SU-DHL-6 (cell line): ENCODE results near the gene SLCO3A1.

Source experiments
- H2AFZ ChIP-seq: fragments of 200-600 bp; sonication (generic); 2 replicates; pipeline ENCODE4 v1.6.1; 2014; ENCODE audit warnings: low read depth, mild to moderate bottlenecking, moderate library complexity, mixed read lengths, antibody characterized with exemption, low read length; ENCODE audit not compliant: severe bottlenecking
- H3F3A ChIP-seq: fragments of 200-600 bp; shearing (Covaris generic); 2 replicates; pipeline ENCODE4 v1.6.0; 2016; ENCODE audit warnings: antibody characterized with exemption, mild to moderate bottlenecking; ENCODE audit not compliant: insufficient read depth
- H3K27ac ChIP-seq: fragments of 200-600 bp; sonication (generic); 2 replicates; pipeline ENCODE4 v1.5.1; 2016; ENCODE audit warnings: low read depth, mild to moderate bottlenecking, low read length, moderate library complexity, mixed read lengths
- H3K27me3 ChIP-seq: fragments of 200-600 bp; sonication (generic), shearing (Covaris generic); 2 replicates; pipeline ENCODE4 v1.6.0; 2014; ENCODE audit warnings: mild to moderate bottlenecking, low read length
- H3K36me3 ChIP-seq: fragments of 200-600 bp; sonication (generic); 2 replicates; pipeline ENCODE4 v1.6.1; 2014; ENCODE audit warnings: mild to moderate bottlenecking, low read length, mixed read lengths
- H3K4me2 ChIP-seq: fragments of 300-600, 200-600 bp; shearing (Covaris generic), sonication (generic); 2 replicates; pipeline ENCODE4 v1.6.0; 2014; ENCODE audit warnings: low read length, low read depth, mild to moderate bottlenecking; ENCODE audit not compliant: poor library complexity, severe bottlenecking
- H3K4me3 ChIP-seq: fragments of 200-600 bp; sonication (generic); 2 replicates; pipeline ENCODE4 v1.5.1; 2014; ENCODE audit warnings: antibody characterized with exemption, low read length, mild to moderate bottlenecking, mixed read lengths; ENCODE audit not compliant: insufficient read depth, poor library complexity, severe bottlenecking
- H3K79me2 ChIP-seq: fragments of 200-600 bp; sonication (generic); 2 replicates; pipeline ENCODE4 v1.6.1; 2014; ENCODE audit warnings: mild to moderate bottlenecking, low read length, moderate library complexity; ENCODE audit not compliant: insufficient read depth
- H3K9ac ChIP-seq: fragments of 200-600 bp; sonication (generic); 2 replicates; pipeline ENCODE4 v1.7.0; 2014; ENCODE audit warnings: mild to moderate bottlenecking, low read length
- H3K9me2 ChIP-seq: fragments of 200-600 bp; sonication (generic); replicated peaks from 2 replicates; pipeline ENCODE4 v1.6.1; 2014; ENCODE audit warnings: low read length; ENCODE audit not compliant: insufficient read depth
- H3K9me3 ChIP-seq: fragments of 200-600 bp; sonication (generic); 2 replicates; pipeline ENCODE4 v1.6.1; 2014; ENCODE audit warnings: low read length, mixed read lengths; ENCODE audit not compliant: insufficient read depth
- H4K20me1 ChIP-seq: fragments of 200-600 bp; sonication (generic); 2 replicates; pipeline ENCODE4 v1.6.1; 2014; ENCODE audit warnings: low read depth, mild to moderate bottlenecking, antibody characterized with exemption, low read length, moderate library complexity, mixed read lengths
- CTCF ChIP-seq: fragments of 200-600 bp; sonication (generic); IDR thresholded peaks from one replicate; pipeline ENCODE4 v1.5.1; 2017; ENCODE audit warnings: antibody characterized with exemption, mild to moderate bottlenecking, low read length, moderate library complexity; ENCODE audit not compliant: insufficient read depth, poor library complexity, severe bottlenecking
- EZH2phosphoT487 ChIP-seq: fragments of 200-600 bp; sonication (generic), shearing (Covaris generic); conservative IDR thresholded peaks from 2 replicates; pipeline ENCODE4 v1.6.1; 2018; ENCODE audit warnings: mild to moderate bottlenecking, antibody characterized with exemption, low read length, moderate library complexity, mixed read lengths

Gene SLCO3A1

GRCh38 chr15:92142242-92143232, 289.0 kb downstream of the SLCO3A1 start:
- H3K27me3 ChIP-seq: no peaks in the 10 kb centered on the region
- TF ChIP-seq CTCF (no peak), EZH2phosphoT487 (no peak)
- H3K4me3 ChIP-seq: no peak overlapping the region
- H3K9me3 ChIP-seq: no peaks in the 10 kb centered on the region
- H3F3A ChIP-seq: no peaks in the 10 kb centered on the region
- no peaks in the 10 kb centered on the region for H3K36me3 ChIP-seq
- H2AFZ ChIP-seq: no peak overlapping the region
- H4K20me1 ChIP-seq: no peaks in the 10 kb centered on the region
- no peak overlapping the region for H3K9ac ChIP-seq
- H3K27ac ChIP-seq: no peak overlapping the region
- H3K9me2 ChIP-seq: no peaks in the 10 kb centered on the region
- H3K79me2 ChIP-seq: no peaks in the 10 kb centered on the region
- no peak overlapping the region for H3K4me2 ChIP-seq

GRCh38 chr15:92143765-92144164, 290.3 kb downstream of the SLCO3A1 start:
- Histone ChIP-seq H3K4me2 (no peak overlapping the region), H4K20me1 (no peaks in the 10 kb centered on the region), H3K9me2 (no peaks in the 10 kb centered on the region), H3K36me3 (no peaks in the 10 kb centered on the region), H3K9ac (no peak overlapping the region), H3F3A (no peaks in the 10 kb centered on the region), H3K27me3 (no peaks in the 10 kb centered on the region), H3K4me3 (no peak overlapping the region), H3K79me2 (no peaks in the 10 kb centered on the region), H3K27ac (no peak overlapping the region), H3K9me3 (no peaks in the 10 kb centered on the region), H2AFZ (no peak overlapping the region)
- TF ChIP-seq EZH2phosphoT487: no peak
- TF ChIP-seq CTCF: no peak

GRCh38 chr15:92146511-92147150, 293.1 kb downstream of the SLCO3A1 start:
- no peak overlapping the region for H2AFZ ChIP-seq
- H3K4me2 ChIP-seq: no peak overlapping the region
- no peaks in the 10 kb centered on the region for H3K79me2 ChIP-seq
- no peaks in the 10 kb centered on the region for H3K27me3 ChIP-seq
- no peak overlapping the region for H3K9ac ChIP-seq
- no peak overlapping the region for H3K4me3 ChIP-seq
- H3K9me3 ChIP-seq: no peaks in the 10 kb centered on the region
- no peaks in the 10 kb centered on the region for H3K36me3 ChIP-seq
- no peaks in the 10 kb centered on the region for H3K9me2 ChIP-seq
- TF ChIP-seq EZH2phosphoT487 (no peak), CTCF (no peak)
- H3F3A ChIP-seq: no peaks in the 10 kb centered on the region
- H3K27ac ChIP-seq: no peak overlapping the region
- no peaks in the 10 kb centered on the region for H4K20me1 ChIP-seq
